ENCODE data around the gene CEP112.

The CEP112 gene

GRCh38 chr17:65994114-65994513, 197.8 kb downstream of the CEP112 start:
- TF ChIP-seq ZFX (IDR thresholded peaks at IDR 0.05) (no peak), CTCF (conservative IDR thresholded peaks at IDR 0.05) (no peak)
- no peak overlapping the region for H3K27ac ChIP-seq

GRCh38 chr17:65990593-65990992, 201.3 kb downstream of the CEP112 start:
- H3K27ac ChIP-seq, result no peak overlapping the region
- TF ChIP-seq ZFX (IDR thresholded peaks at IDR 0.05) (no peak), CTCF (conservative IDR thresholded peaks at IDR 0.05) (no peak)

- H3K27ac ChIP-seq, result no peak overlapping the region
- TF ChIP-seq CTCF (conservative IDR thresholded peaks at IDR 0.05) (no peak), ZFX (IDR thresholded peaks at IDR 0.05) (no peak)
These were observed 203.5 kb downstream of the CEP112 start for GRCh38 chr17:65988451-65988850.

- no peak overlapping the region; the same call in 1 of the 2 replicates for H3K27ac ChIP-seq
- TF ChIP-seq ZFX (IDR thresholded peaks at IDR 0.05) (no peak), CTCF (conservative IDR thresholded peaks at IDR 0.05) (peak; percentile 83)
These were observed 203.9 kb downstream of the CEP112 start for GRCh38 chr17:65987988-65988387.

- no peak for TF ChIP-seq CTCF (conservative IDR thresholded peaks at IDR 0.05)
- no peak for TF ChIP-seq ZFX (IDR thresholded peaks at IDR 0.05)
These were observed 206.4 kb downstream of the CEP112 start for GRCh38 chr17:65985571-65985970.

GRCh38 chr17:65984299-65984698, 207.6 kb downstream of the CEP112 start:
- TF ChIP-seq ZFX (IDR thresholded peaks at IDR 0.05) (no peak), CTCF (conservative IDR thresholded peaks at IDR 0.05) (no peak)
- H3K27ac ChIP-seq, result no peak overlapping the region

More at GRCh38 chr17:65985571-65985970, 206.4 kb downstream of the CEP112 start:
- no peak overlapping the region for H3K27ac ChIP-seq

- TF ChIP-seq CTCF (conservative IDR thresholded peaks at IDR 0.05) (no peak), ZFX (IDR thresholded peaks at IDR 0.05) (no peak)
- H3K27ac ChIP-seq, result no peak overlapping the region
These were observed 213.1 kb downstream of the CEP112 start for GRCh38 chr17:65978871-65979270.

All from C4-2B (cell line).